ENCODE data around the gene ARHGAP25. TPM values are rescaled to one million over a fixed set of nuclear protein-coding genes. Genes with fewer than 3 reads are reported as not detected.

ARHGAP25 gene
- total RNA-seq, 4 donors from 2014 or later = 4.9 to 82.5 (median 8.7) TPM

- H3K36me3 ChIP-seq = no peaks in the 10 kb centered on the region
- peaks cover 0 to 25% (median 8%) of the 10 kb centered on the region in 4 donors for H3K4me1 ChIP-seq
- peak overlapping the region; percentile 2 to 89 (median 60) for H3K27ac ChIP-seq
- DNase-seq = no peak
- H3K4me3 ChIP-seq = no peak overlapping the region
- TF ChIP-seq POLR2A (IDR thresholded peaks at IDR 0.05) (no peak), CTCF (IDR thresholded peaks at IDR 0.05) (no peak)
- H3K27me3 ChIP-seq = no peaks in the 10 kb centered on the region
- H3K9me3 ChIP-seq = no peaks in the 10 kb centered on the region
Measured at GRCh38 chr2:68740400-68740914, 5.8 kb downstream of the ARHGAP25 start.

GRCh38 chr2:68741238-68741637 is 6.6 kb downstream of the ARHGAP25 start:
- H3K27ac ChIP-seq = peak overlapping the region; percentile 2 to 89 (median 60)
- no peak for DNase-seq
- no peak for TF ChIP-seq CTCF (IDR thresholded peaks at IDR 0.05)
- TF ChIP-seq POLR2A (IDR thresholded peaks at IDR 0.05) = no peak
- no peaks in the 10 kb centered on the region for H3K36me3 ChIP-seq
- no peaks in the 10 kb centered on the region for H3K27me3 ChIP-seq
- H3K4me1 ChIP-seq = peaks cover 0 to 25% (median 8%) of the 10 kb centered on the region in 4 donors
- no peak overlapping the region for H3K4me3 ChIP-seq
- no peaks in the 10 kb centered on the region for H3K9me3 ChIP-seq

- Histone ChIP-seq H3K9me3 (no peaks in the 10 kb centered on the region), H3K36me3 (no peaks in the 10 kb centered on the region), H3K27ac (peak overlapping the region in 3 of 4 donors; percentile 52 to 82 (median 54)), H3K27me3 (no peaks in the 10 kb centered on the region), H3K4me1 (peaks cover 0 to 25% (median 7%) of the 10 kb centered on the region in 4 donors), H3K4me3 (no peak overlapping the region)
- TF ChIP-seq CTCF (IDR thresholded peaks at IDR 0.05) (no peak), POLR2A (IDR thresholded peaks at IDR 0.05) (no peak)
- DNase-seq = no peak
Measured at GRCh38 chr2:68741805-68742306, 7.2 kb downstream of the ARHGAP25 start.

- Histone ChIP-seq H3K9me3 (no peaks in the 10 kb centered on the region), H3K4me3 (no peak overlapping the region), H3K4me1 (peaks cover 0 to 20% (median 6%) of the 10 kb centered on the region in 4 donors), H3K27ac (peak overlapping the region in 3 of 4 donors; percentile 52 to 82 (median 54)), H3K36me3 (no peaks in the 10 kb centered on the region), H3K27me3 (no peaks in the 10 kb centered on the region)
- no peak for TF ChIP-seq CTCF (IDR thresholded peaks at IDR 0.05)
- no peak for TF ChIP-seq POLR2A (IDR thresholded peaks at IDR 0.05)
- DNase-seq = peak in 2 of 3 donors; percentile 69 to 70
Measured at GRCh38 chr2:68742626-68743415, 8.2 kb downstream of the ARHGAP25 start.

- H3K27ac ChIP-seq = peak overlapping the region in 1 of 4 donors; percentile 82
- H3K4me1 ChIP-seq = peaks cover 0 to 20% (median 6%) of the 10 kb centered on the region in 4 donors
- DNase-seq = peak in 1 of 3 donors; percentile 14
- H3K36me3 ChIP-seq = no peaks in the 10 kb centered on the region
- H3K9me3 ChIP-seq = no peaks in the 10 kb centered on the region
- no peaks in the 10 kb centered on the region for H3K27me3 ChIP-seq
- TF ChIP-seq CTCF (IDR thresholded peaks at IDR 0.05) (no peak), POLR2A (IDR thresholded peaks at IDR 0.05) (no peak)
- no peak overlapping the region for H3K4me3 ChIP-seq
Measured at GRCh38 chr2:68743531-68743930, 8.9 kb downstream of the ARHGAP25 start.
